ENCODE data around the gene MZT2B.
"Not testable (repeated sequence)": the region's sequence is repeated elsewhere in the genome, so short reads cannot be mapped to it uniquely, and the experiment has no call there.

The MZT2B gene

DNA sequence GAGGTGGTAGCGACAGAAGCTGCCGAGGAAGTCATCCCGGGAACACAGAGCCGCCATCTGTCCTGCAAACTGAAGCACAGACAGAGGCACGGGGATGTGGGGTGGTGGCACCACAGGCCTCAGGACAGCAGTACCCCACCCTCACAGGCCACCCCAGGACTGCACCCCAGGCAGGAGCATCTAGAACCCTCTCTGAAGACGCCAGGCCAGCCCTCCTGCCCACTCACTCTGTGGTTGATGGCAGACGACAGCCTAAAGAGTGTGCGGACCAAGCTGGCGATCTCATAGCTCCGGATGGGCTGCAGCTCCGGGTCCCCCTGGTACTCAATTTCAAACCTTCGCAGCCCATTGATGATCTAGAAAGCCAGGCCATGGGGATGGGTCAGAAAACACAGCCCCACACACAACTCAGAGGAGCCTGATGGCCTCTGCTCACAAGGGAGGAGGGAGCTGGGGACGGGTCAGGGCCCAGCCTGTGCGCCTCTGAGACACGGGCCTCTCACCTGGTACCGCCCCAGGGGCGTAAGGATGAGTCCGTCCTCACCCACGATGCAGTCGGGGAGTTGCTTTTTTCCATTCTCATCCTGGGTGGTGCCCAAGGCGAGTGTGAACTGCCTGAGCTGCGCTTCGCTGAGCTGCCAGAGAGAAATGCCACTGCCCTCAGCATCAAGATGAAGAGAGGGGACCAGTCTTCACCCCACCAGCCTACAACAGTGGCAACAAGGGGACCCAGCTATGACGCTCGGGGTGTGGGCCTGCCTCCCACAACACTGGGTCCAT is 29.1 kb upstream of the MZT2B start:
- no peak for DNase-seq

- DNase-seq = not testable (repeated sequence)
Measured at GRCh38 chr2:130153721-130154422, 28.2 kb upstream of the MZT2B start.

GRCh38 chr2:130154423-130154770 is 27.7 kb upstream of the MZT2B start:
- DNase-seq = not testable (repeated sequence)

- no peak for DNase-seq
Measured at GRCh38 chr2:130154773-130155765, 27.0 kb upstream of the MZT2B start.

DNA sequence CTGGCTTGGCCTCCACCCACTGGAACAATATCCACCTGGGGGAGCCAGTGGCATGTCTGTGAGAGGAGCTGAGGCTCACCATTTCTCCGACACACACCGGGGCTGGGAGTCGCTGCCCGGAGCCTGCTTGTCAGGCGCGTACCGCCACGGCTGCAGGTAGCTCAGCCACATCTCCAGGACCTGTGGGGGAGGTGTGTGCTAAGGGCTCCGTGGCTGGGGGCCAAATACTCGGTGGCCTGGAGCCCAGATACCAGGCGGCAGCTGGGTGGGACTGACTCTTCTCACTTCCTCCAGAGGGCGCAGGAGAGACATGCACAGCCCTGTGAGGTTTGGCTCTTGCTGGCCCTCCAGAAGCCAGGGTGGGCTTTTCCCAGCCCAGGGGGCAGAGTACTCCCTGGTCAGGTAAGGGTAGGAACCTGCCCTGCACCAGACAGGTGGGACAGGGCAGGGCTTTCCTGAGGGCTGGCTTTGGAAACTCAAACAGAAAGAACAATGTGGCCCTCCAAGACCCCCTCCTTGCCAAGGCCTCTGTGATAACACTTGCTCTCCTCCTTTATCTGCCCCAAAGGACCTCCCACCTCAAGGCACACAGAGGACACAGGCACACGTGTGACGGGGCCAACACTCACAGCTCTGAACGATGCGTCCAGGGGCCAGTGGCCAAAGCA is 26.0 kb upstream of the MZT2B start:
- DNase-seq = not testable (repeated sequence)

DNA sequence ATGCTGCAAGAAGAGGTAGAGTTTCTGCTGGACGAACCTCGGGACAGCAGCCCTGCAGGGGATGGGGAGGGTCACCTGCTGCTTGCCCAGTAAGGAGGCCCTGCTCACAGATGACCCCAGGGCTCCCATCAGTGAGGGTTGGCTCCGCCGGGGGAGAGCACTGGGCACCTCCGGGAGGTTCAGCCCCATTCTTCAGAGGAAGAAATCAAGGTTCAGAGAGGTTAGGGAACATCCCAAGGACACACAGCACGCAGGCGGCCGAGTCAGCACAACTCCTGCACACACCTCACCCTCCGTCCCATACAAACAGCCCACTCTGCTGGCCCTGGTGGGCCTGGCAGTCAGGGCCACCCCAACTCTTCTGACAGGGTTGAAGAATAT is 25.4 kb upstream of the MZT2B start:
- DNase-seq = no peak

GRCh38 chr2:130157354-130157753 is 24.7 kb upstream of the MZT2B start:
- not testable (repeated sequence) for DNase-seq

DNA sequence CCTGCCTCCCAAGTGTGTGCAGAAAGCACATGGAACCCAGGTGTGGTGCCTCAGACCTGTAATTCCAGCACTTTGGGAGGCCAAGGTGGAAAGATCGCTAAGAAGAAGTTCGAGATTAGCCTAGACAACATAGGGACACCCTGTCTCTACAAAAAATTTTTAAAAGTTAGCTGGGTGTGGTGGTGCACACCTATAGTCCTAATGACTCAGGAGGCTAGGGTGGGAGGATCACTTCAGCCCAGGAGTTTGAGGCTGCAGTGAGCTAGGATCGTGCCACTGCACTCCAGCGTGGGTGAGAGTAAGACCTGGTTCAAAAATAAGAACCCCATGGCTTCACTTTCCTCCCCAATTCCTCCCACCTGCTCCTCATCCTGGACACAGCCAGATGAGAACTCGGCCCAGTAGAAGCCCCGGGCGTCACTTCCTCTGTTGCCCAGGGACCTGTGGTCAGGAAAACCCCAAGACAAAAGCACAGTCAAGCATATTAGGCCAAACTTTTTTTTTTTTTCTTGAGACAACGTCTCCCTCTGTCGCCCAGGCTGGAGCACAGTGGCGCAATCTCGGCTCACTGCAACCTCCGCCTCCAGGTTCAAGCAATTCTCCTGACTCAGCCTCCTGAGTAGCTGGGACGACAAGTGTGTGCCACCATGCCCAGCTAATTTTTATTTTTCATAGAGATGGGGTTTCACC is 24.1 kb upstream of the MZT2B start:
- not testable (repeated sequence) for DNase-seq

GRCh38 chr2:130158631-130159030 is 23.4 kb upstream of the MZT2B start:
- DNase-seq = no peak

DNA sequence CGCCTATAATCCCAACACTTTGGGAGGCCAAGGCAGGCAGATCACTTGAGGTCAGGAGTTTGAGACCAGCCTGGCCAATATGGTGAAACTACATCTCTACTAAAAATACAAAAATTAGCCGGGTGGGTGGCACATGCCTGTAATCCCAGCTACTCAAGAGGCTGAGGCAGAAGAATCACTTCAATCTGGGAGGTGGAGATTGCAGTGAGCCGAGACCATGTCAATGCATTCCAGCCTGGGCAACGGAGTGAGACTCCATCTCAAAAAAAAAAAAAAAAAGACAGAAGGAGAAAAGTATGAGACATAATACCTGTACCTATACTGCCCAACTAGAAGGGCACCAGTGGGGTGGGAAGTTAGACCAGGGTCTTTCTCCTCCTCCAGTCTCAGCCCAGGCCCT is 22.7 kb upstream of the MZT2B start:
- DNase-seq = not testable (repeated sequence)

- no peak for DNase-seq
Measured at GRCh38 chr2:130160131-130160530, 21.9 kb upstream of the MZT2B start.

- DNase-seq = not testable (repeated sequence)
Measured at GRCh38 chr2:130160838-130161705, 21.0 kb upstream of the MZT2B start.

- DNase-seq = not testable (repeated sequence)
Measured at GRCh38 chr2:130162486-130162885, 19.6 kb upstream of the MZT2B start.

DNA sequence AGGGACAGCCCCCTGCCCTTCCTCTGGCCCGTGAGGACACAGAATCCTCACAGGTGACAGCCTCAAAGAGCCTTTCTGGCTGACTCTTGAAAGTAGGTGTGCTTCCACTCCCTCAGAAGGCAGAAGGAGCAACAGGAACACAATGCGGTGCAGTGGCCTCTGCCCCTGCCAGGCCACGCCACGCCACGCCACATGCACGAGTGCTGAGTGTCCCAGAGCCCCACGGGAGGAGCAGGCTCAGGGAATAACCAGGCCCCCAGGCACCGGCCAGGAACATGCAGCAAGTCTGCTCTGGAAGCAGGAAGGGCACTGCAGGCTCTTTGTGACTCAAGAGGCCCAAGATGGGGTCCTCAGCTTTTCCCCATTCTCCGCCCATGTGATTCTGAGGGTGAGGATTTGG is 19.1 kb upstream of the MZT2B start:
- no peak for DNase-seq

- no peak for DNase-seq
Measured at GRCh38 chr2:130165293-130166016, 16.6 kb upstream of the MZT2B start.

GRCh38 chr2:130166611-130167010 is 15.5 kb upstream of the MZT2B start:
- DNase-seq = not testable (repeated sequence)

DNA sequence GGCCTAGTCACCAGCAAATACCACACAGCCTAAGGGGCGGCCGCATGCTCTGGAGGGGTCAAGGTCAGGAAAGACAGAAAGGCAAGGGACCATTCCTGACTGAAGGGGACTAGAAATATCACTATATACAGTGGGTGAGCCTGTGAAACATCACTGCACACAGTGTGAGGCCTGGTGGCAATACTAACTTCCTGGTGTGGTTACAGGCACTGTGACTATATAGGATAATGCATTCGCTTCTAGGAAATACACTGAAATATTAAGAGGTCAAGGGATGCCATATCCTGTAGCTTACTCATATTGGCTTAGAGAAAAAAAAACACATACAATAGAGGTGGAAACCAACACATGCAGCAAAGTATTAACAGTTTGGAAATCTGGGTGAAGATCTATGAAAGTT is 12.9 kb upstream of the MZT2B start:
- DNase-seq = not testable (repeated sequence)

- DNase-seq = no peak
Measured at GRCh38 chr2:130169896-130170295, 12.2 kb upstream of the MZT2B start.

DNA sequence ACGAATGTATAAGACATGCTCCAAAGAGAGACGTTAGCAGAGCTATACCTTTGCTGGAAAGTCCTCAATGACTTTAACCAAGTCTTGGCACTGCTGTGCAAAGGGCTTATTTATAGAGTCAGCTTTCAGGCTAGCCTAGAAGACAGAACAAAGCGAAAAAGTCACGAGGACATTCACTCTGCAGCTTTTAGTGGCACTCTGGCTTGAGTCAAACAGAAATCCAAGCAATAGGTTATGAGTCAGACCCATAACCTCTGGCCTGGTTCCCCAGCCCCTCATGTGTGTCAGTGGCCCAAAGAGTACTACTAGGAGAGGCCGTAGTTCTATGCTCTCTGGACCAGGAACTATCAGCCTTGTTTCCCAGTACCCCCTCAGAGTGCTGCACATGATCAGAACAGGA is 7.2 kb upstream of the MZT2B start:
- DNase-seq = not testable (repeated sequence)
